ENCODE data around the gene ESM1. TPM values are rescaled to one million over a fixed set of nuclear protein-coding genes. Genes with fewer than 3 reads are reported as not detected.

The ESM1 gene
- total RNA-seq, 1 donor from 2014 or later: not detected

DNA sequence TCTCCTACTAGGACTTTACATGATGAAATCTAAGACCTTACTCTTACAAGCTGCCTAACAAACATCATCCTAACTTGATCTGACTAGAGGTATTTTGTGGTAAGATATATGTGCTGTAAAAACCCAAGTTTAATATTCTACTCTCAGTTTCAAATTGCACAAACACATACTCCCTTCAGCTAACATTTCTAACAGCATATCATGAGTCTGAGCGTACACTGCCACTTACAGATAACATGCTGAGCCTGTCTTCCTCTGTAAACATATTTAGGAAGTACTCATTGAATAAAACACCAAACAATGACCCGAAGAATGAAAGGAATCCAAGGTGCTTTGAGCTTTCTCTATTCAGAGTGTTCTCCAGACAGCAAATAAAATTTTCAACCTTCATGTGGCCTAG lies 7.9 kb upstream of the ESM1 start:
- no peaks in the 10 kb centered on the region for H3K36me3 Mint-ChIP-seq (ENCODE audit: low read depth)
- no peak for DNase-seq (ENCODE audit: low spot score)
- TF ChIP-seq, protein P1, sequence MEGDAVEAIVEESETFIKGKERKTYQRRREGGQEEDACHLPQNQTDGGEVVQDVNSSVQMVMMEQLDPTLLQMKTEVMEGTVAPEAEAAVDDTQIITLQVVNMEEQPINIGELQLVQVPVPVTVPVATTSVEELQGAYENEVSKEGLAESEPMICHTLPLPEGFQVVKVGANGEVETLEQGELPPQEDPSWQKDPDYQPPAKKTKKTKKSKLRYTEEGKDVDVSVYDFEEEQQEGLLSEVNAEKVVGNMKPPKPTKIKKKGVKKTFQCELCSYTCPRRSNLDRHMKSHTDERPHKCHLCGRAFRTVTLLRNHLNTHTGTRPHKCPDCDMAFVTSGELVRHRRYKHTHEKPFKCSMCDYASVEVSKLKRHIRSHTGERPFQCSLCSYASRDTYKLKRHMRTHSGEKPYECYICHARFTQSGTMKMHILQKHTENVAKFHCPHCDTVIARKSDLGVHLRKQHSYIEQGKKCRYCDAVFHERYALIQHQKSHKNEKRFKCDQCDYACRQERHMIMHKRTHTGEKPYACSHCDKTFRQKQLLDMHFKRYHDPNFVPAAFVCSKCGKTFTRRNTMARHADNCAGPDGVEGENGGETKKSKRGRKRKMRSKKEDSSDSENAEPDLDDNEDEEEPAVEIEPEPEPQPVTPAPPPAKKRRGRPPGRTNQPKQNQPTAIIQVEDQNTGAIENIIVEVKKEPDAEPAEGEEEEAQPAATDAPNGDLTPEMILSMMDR (IDR thresholded peaks at IDR 0.05): no peak

DNA sequence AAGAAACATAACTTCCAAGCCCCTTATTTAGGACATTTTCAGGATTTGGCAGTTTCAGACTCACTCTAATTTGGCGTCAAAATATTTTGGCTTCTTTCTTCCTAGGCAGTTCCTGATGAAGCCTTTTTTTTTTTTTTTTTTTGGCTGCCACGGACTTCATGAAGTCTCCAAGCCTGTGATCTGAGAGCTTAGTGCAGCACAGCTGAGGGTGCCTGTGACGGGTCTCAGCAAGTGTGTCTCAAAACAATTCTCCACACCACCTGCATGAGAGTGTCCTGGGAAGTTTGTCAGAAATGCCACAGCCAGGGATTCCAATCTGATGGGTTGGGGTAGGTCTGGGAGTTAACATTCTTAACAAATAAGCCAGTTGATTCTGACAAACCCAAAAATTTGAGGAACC lies 6.0 kb upstream of the ESM1 start:
- Mint-ChIP-seq H3K36me3 (ENCODE audit: low read depth) (no peaks in the 10 kb centered on the region), H3K4me1 (ENCODE audit: low read depth) (peaks cover 12% of the 10 kb centered on the region), H3K27ac (ENCODE audit: unreplicated experiment) (no peak overlapping the region), H3K9me3 (ENCODE audit: low read depth) (no peaks in the 10 kb centered on the region), H3K4me3 (ENCODE audit: unreplicated experiment) (no peak overlapping the region), H3K27me3 (ENCODE audit: low read depth) (no peaks in the 10 kb centered on the region)
- DNase-seq (ENCODE audit: low spot score): no peak
- TF ChIP-seq, protein P1 (IDR thresholded peaks at IDR 0.05): no peak

More for the DNA sequence above, 7.9 kb upstream of the ESM1 start:
- no peak overlapping the region for H3K4me3 Mint-ChIP-seq (ENCODE audit: unreplicated experiment)
- H3K27ac Mint-ChIP-seq (ENCODE audit: unreplicated experiment): no peak overlapping the region
- peaks cover 12% of the 10 kb centered on the region for H3K4me1 Mint-ChIP-seq (ENCODE audit: low read depth)
- H3K9me3 Mint-ChIP-seq (ENCODE audit: low read depth): no peaks in the 10 kb centered on the region
- H3K27me3 Mint-ChIP-seq (ENCODE audit: low read depth): no peaks in the 10 kb centered on the region

DNA sequence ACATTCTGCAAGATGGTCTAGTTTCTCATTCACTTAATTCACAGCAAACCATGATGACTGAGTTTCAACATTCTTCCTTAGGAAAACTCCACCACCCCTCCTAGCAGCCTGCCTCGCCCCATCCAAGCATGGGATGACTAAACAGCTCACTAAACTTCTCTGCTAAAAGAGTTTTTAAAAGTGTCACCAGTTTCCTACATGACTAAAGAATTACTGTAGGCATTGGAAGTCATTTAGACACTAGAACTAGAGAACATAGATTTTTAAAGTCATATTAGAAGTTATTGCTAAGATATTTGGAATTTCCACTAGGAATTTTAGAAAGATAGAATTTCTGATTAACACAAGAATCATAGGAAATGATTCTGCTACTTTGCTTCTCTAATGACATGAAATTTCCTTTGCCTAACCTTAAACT lies 5.5 kb upstream of the ESM1 start:
- Mint-ChIP-seq H3K4me3 (ENCODE audit: unreplicated experiment) (no peak overlapping the region), H3K9me3 (ENCODE audit: low read depth) (no peaks in the 10 kb centered on the region), H3K27ac (ENCODE audit: unreplicated experiment) (no peak overlapping the region), H3K27me3 (ENCODE audit: low read depth) (peaks cover under 1% of the 10 kb centered on the region), H3K36me3 (ENCODE audit: low read depth) (no peaks in the 10 kb centered on the region), H3K4me1 (ENCODE audit: low read depth) (peaks cover 17% of the 10 kb centered on the region)
- no peak for DNase-seq (ENCODE audit: low spot score)
- TF ChIP-seq, protein P1 (IDR thresholded peaks at IDR 0.05): no peak

DNA sequence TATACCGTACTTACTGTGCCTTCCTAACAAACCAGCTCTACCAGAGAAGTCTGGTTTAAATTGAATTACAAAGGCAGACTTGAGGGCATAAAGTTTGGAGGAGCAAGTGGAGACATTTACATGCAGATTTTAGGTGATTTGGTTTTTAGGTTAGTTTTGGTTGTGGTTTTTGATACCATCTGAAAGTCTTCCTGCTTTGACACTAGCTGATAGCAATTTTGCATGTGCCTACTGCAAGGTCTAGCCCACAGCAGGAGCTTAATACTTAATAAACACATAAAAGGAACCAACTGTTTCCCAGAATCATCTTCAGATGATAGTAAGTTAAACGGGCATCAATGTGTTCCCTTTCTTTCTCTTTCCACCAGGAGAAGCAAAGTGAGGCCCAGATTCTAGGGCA lies 3.4 kb upstream of the ESM1 start:
- Mint-ChIP-seq H3K4me1 (ENCODE audit: low read depth) (peaks cover 26% of the 10 kb centered on the region), H3K9me3 (ENCODE audit: low read depth) (no peaks in the 10 kb centered on the region), H3K27ac (ENCODE audit: unreplicated experiment) (no peak overlapping the region), H3K36me3 (ENCODE audit: low read depth) (no peaks in the 10 kb centered on the region), H3K4me3 (ENCODE audit: unreplicated experiment) (no peak overlapping the region), H3K27me3 (ENCODE audit: low read depth) (peaks cover 10% of the 10 kb centered on the region)
- DNase-seq (ENCODE audit: low spot score): no peak
- TF ChIP-seq, protein P1 (IDR thresholded peaks at IDR 0.05): no peak

DNA sequence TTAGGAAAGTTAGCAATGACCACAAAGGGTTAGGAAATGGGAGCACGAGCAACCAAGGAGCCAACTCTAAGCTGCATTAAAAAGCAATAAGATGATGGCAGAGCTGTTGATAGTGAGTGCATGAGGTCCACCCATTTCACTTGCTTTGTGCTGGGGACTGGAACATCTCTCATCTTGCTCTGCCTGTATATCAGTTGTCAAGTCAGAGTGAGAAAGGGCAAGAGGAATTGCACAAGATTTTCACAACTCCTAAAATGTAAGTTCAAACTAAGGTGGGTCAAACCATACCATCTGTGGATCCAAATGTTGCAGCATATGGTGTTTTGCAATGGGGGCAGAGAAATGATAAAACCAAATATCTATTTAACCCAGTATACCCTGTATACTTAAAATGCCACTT lies 2.8 kb upstream of the ESM1 start:
- Mint-ChIP-seq H3K9me3 (ENCODE audit: low read depth) (no peaks in the 10 kb centered on the region), H3K4me1 (ENCODE audit: low read depth) (peaks cover 23% of the 10 kb centered on the region), H3K27me3 (ENCODE audit: low read depth) (peaks cover 13% of the 10 kb centered on the region), H3K36me3 (ENCODE audit: low read depth) (no peaks in the 10 kb centered on the region), H3K27ac (ENCODE audit: unreplicated experiment) (no peak overlapping the region), H3K4me3 (ENCODE audit: unreplicated experiment) (no peak overlapping the region)
- TF ChIP-seq, protein P1 (IDR thresholded peaks at IDR 0.05): no peak
- no peak for DNase-seq (ENCODE audit: low spot score)
